HG02840 (cell line): ENCODE measurements around the gene PLEKHM1.
"Not testable (repeated sequence)": the region's sequence is repeated elsewhere in the genome, so short reads cannot be mapped to it uniquely, and the experiment has no call there.

Source experiments
- ATAC-seq: cut with Tn5 transposase; IDR thresholded peaks from one replicate; pipeline ENCODE4 v1.9.1; 2021; ENCODE audit warnings: mild to moderate bottlenecking, moderate library complexity, moderate number of reproducible peaks; ENCODE audit not compliant: unreplicated experiment, low FRiP score

Gene PLEKHM1

GRCh38 chr17:45468293-45469203 is 22.0 kb downstream of the PLEKHM1 start:
- not testable (repeated sequence) for ATAC-seq

- peak; percentile 83 for ATAC-seq
These were observed 28.8 kb downstream of the PLEKHM1 start for GRCh38 chr17:45461524-45462327.

GRCh38 chr17:45460422-45460821 is 30.1 kb downstream of the PLEKHM1 start:
- not testable (repeated sequence) for ATAC-seq

GRCh38 chr17:45454341-45454740 is 36.2 kb downstream of the PLEKHM1 start:
- ATAC-seq = not testable (repeated sequence)

GRCh38 chr17:45453731-45454130 is 36.8 kb downstream of the PLEKHM1 start:
- not testable (repeated sequence) for ATAC-seq

GRCh38 chr17:45453225-45453534 is 37.3 kb downstream of the PLEKHM1 start:
- not testable (repeated sequence) for ATAC-seq

- ATAC-seq = not testable (repeated sequence)
These were observed 37.9 kb downstream of the PLEKHM1 start for GRCh38 chr17:45452329-45453224.

- not testable (repeated sequence) for ATAC-seq
These were observed 38.9 kb downstream of the PLEKHM1 start for GRCh38 chr17:45451660-45452059.

- no peak for ATAC-seq
These were observed 39.4 kb downstream of the PLEKHM1 start for GRCh38 chr17:45451131-45451530.

GRCh38 chr17:45449708-45450329 is 40.7 kb downstream of the PLEKHM1 start:
- ATAC-seq = not testable (repeated sequence)

- not testable (repeated sequence) for ATAC-seq
These were observed 41.3 kb downstream of the PLEKHM1 start for GRCh38 chr17:45449260-45449659.

GRCh38 chr17:45448483-45448882 is 42.0 kb downstream of the PLEKHM1 start:
- not testable (repeated sequence) for ATAC-seq

GRCh38 chr17:45448066-45448465 is 42.5 kb downstream of the PLEKHM1 start:
- not testable (repeated sequence) for ATAC-seq

GRCh38 chr17:45447650-45448049 is 42.9 kb downstream of the PLEKHM1 start:
- ATAC-seq = not testable (repeated sequence)

GRCh38 chr17:45446872-45447625 is 43.5 kb downstream of the PLEKHM1 start:
- ATAC-seq = not testable (repeated sequence)

- not testable (repeated sequence) for ATAC-seq
These were observed 44.4 kb downstream of the PLEKHM1 start for GRCh38 chr17:45445901-45446743.

GRCh38 chr17:45444856-45445820 is 45.4 kb downstream of the PLEKHM1 start:
- not testable (repeated sequence) for ATAC-seq
